GM19468 (cell line): ENCODE results near the gene KNTC1.
"Not testable (repeated sequence)": the region's sequence is repeated elsewhere in the genome, so short reads cannot be mapped to it uniquely, and the experiment has no call there.

Source experiments
- ATAC-seq: cut with Tn5 transposase; IDR thresholded peaks from one replicate; pipeline ENCODE4 v1.9.1; 2021; ENCODE audit warnings: mild to moderate bottlenecking, moderate library complexity, moderate number of reproducible peaks; ENCODE audit not compliant: unreplicated experiment; ENCODE audit errors: extremely low read depth

Gene KNTC1

GRCh38 chr12:122558745-122559641 is 31.9 kb downstream of the KNTC1 start:
- ATAC-seq: no peak

GRCh38 chr12:122560138-122560537 is 33.1 kb downstream of the KNTC1 start:
- no peak for ATAC-seq

GRCh38 chr12:122563361-122563760 is 36.3 kb downstream of the KNTC1 start:
- no peak for ATAC-seq

GRCh38 chr12:122566816-122567215 is 39.8 kb downstream of the KNTC1 start:
- not testable (repeated sequence) for ATAC-seq

GRCh38 chr12:122569288-122569687 is 42.2 kb downstream of the KNTC1 start:
- ATAC-seq: no peak

GRCh38 chr12:122570006-122570405 is 43.0 kb downstream of the KNTC1 start:
- not testable (repeated sequence) for ATAC-seq

- ATAC-seq: no peak
Observed at GRCh38 chr12:122571821-122572220, 44.8 kb downstream of the KNTC1 start.

- ATAC-seq: not testable (repeated sequence)
Observed at GRCh38 chr12:122583294-122583693, 56.2 kb downstream of the KNTC1 start.

- no peak for ATAC-seq
Observed at GRCh38 chr12:122584177-122584863, 57.3 kb downstream of the KNTC1 start.

- no peak for ATAC-seq
Observed at GRCh38 chr12:122590990-122591389, 63.9 kb downstream of the KNTC1 start.

GRCh38 chr12:122591966-122592365 is 64.9 kb downstream of the KNTC1 start:
- ATAC-seq: not testable (repeated sequence)

- not testable (repeated sequence) for ATAC-seq
Observed at GRCh38 chr12:122592543-122592942, 65.5 kb downstream of the KNTC1 start.

GRCh38 chr12:122593910-122594309 is 66.9 kb downstream of the KNTC1 start:
- ATAC-seq: no peak

GRCh38 chr12:122596838-122597237 is 69.8 kb downstream of the KNTC1 start:
- no peak for ATAC-seq

- no peak for ATAC-seq
Observed at GRCh38 chr12:122602456-122602855, 75.4 kb downstream of the KNTC1 start.

GRCh38 chr12:122604993-122605392 is 77.9 kb downstream of the KNTC1 start:
- ATAC-seq: no peak

- ATAC-seq: no peak
Observed at GRCh38 chr12:122609732-122610131, 82.7 kb downstream of the KNTC1 start.

GRCh38 chr12:122610207-122610606 is 83.2 kb downstream of the KNTC1 start:
- ATAC-seq: no peak

- no peak for ATAC-seq
Observed at GRCh38 chr12:122610911-122611310, 83.9 kb downstream of the KNTC1 start.

- ATAC-seq: no peak
Observed at GRCh38 chr12:122614839-122615238, 87.8 kb downstream of the KNTC1 start.

- ATAC-seq: no peak
Observed at GRCh38 chr12:122615780-122616179, 88.7 kb downstream of the KNTC1 start.
